Measurements from ENCODE around the gene PMVK.
"Not testable (repeated sequence)": the region's sequence is repeated elsewhere in the genome, so short reads cannot be mapped to it uniquely, and the experiment has no call there.

Gene PMVK

GRCh38 chr1:154936555-154937084 is at the start of gene PMVK:
TSS of gene PMVK (minus strand) at chr1:154936719. CDS start at chr1:154936685, 34 bp downstream.
- no peaks in the 10 kb centered on the region for H3K9me3 Mint-ChIP-seq
- H3K36me3 Mint-ChIP-seq (ENCODE audit: low read depth) = no peaks in the 10 kb centered on the region
- no peaks in the 10 kb centered on the region for H3K27me3 Mint-ChIP-seq
- peaks cover 56% of the 10 kb centered on the region for H3K4me1 Mint-ChIP-seq (ENCODE audit: low read depth)
- H3K27ac Mint-ChIP-seq = peak within 1 kb of the TSS; percentile 99
- H3K4me3 Mint-ChIP-seq = peak within 1 kb of the TSS; percentile 95

GRCh38 chr1:154983776-154984466 is 47.4 kb upstream of the PMVK start:
- Mint-ChIP-seq H3K36me3 (ENCODE audit: low read depth) (peaks cover 30% of the 10 kb centered on the region), H3K4me1 (ENCODE audit: low read depth) (peaks cover 14% of the 10 kb centered on the region), H3K4me3 (no peak overlapping the region), H3K9me3 (no peaks in the 10 kb centered on the region), H3K27me3 (no peaks in the 10 kb centered on the region), H3K27ac (no peak overlapping the region)

GRCh38 chr1:154982897-154983648 is 46.6 kb upstream of the PMVK start, which contains the start of gene FLAD1:
TSS of gene FLAD1 (plus strand) at chr1:154983344. CDS start at chr1:154983695, 351 bp downstream.
- Mint-ChIP-seq H3K27ac (no peak within 1 kb of the TSS), H3K9me3 (no peaks in the 10 kb centered on the region), H3K4me3 (no peak within 1 kb of the TSS), H3K36me3 (ENCODE audit: low read depth) (peaks cover 29% of the 10 kb centered on the region), H3K27me3 (no peaks in the 10 kb centered on the region), H3K4me1 (ENCODE audit: low read depth) (peaks cover 14% of the 10 kb centered on the region)

GRCh38 chr1:154982341-154982740 is 45.8 kb upstream of the PMVK start:
- peaks cover 20% of the 10 kb centered on the region for H3K4me1 Mint-ChIP-seq (ENCODE audit: low read depth)
- H3K9me3 Mint-ChIP-seq = no peaks in the 10 kb centered on the region
- no peak overlapping the region for H3K4me3 Mint-ChIP-seq
- H3K36me3 Mint-ChIP-seq (ENCODE audit: low read depth) = peaks cover 30% of the 10 kb centered on the region
- H3K27me3 Mint-ChIP-seq = no peaks in the 10 kb centered on the region
- no peak overlapping the region for H3K27ac Mint-ChIP-seq

- Mint-ChIP-seq H3K27ac (peak overlapping the region; percentile 24), H3K4me1 (ENCODE audit: low read depth) (peaks cover 7% of the 10 kb centered on the region), H3K9me3 (no peaks in the 10 kb centered on the region), H3K4me3 (no peak overlapping the region), H3K36me3 (ENCODE audit: low read depth) (peaks cover 26% of the 10 kb centered on the region), H3K27me3 (no peaks in the 10 kb centered on the region)
Observed at GRCh38 chr1:154978360-154978759, 41.8 kb upstream of the PMVK start.

- H3K9me3 Mint-ChIP-seq, H3K4me3 Mint-ChIP-seq, H3K27ac Mint-ChIP-seq, H3K27me3 Mint-ChIP-seq: not testable (repeated sequence)
- H3K36me3 Mint-ChIP-seq (ENCODE audit: low read depth) = peaks cover 26% of the 10 kb centered on the region
- H3K4me1 Mint-ChIP-seq (ENCODE audit: low read depth) = peaks cover 11% of the 10 kb centered on the region
Observed at GRCh38 chr1:154977762-154978161, 41.2 kb upstream of the PMVK start.

GRCh38 chr1:154975409-154976059 is 39.0 kb upstream of the PMVK start:
- Mint-ChIP-seq H3K4me1 (ENCODE audit: low read depth) (peaks cover 32% of the 10 kb centered on the region), H3K36me3 (ENCODE audit: low read depth) (peaks cover 29% of the 10 kb centered on the region), H3K4me3 (no peak overlapping the region), H3K9me3 (no peaks in the 10 kb centered on the region), H3K27me3 (no peaks in the 10 kb centered on the region), H3K27ac (no peak overlapping the region)

GRCh38 chr1:154974808-154975408 is 38.4 kb upstream of the PMVK start:
- H3K9me3 Mint-ChIP-seq = no peaks in the 10 kb centered on the region
- no peak overlapping the region for H3K27ac Mint-ChIP-seq
- H3K4me3 Mint-ChIP-seq = no peak overlapping the region
- H3K36me3 Mint-ChIP-seq (ENCODE audit: low read depth) = peaks cover 29% of the 10 kb centered on the region
- no peaks in the 10 kb centered on the region for H3K27me3 Mint-ChIP-seq
- H3K4me1 Mint-ChIP-seq (ENCODE audit: low read depth) = peaks cover 32% of the 10 kb centered on the region

GRCh38 chr1:154974102-154974807 is 37.7 kb upstream of the PMVK start, which contains the start of gene CKS1B:
TSS of gene CKS1B (plus strand) at chr1:154974681. CDS start at chr1:154974746, 65 bp downstream.
- Mint-ChIP-seq H3K9me3 (no peaks in the 10 kb centered on the region), H3K36me3 (ENCODE audit: low read depth) (peaks cover 28% of the 10 kb centered on the region), H3K27ac (no peak within 1 kb of the TSS), H3K4me1 (ENCODE audit: low read depth) (peaks cover 37% of the 10 kb centered on the region), H3K27me3 (no peaks in the 10 kb centered on the region), H3K4me3 (no peak within 1 kb of the TSS)

- Mint-ChIP-seq H3K9me3 (no peaks in the 10 kb centered on the region), H3K4me1 (ENCODE audit: low read depth) (peaks cover 37% of the 10 kb centered on the region), H3K27ac (peak overlapping the region; percentile 59), H3K4me3 (no peak overlapping the region), H3K27me3 (no peaks in the 10 kb centered on the region), H3K36me3 (ENCODE audit: low read depth) (peaks cover 22% of the 10 kb centered on the region)
Observed at GRCh38 chr1:154973344-154974101, 37.0 kb upstream of the PMVK start.

GRCh38 chr1:154972517-154973343 is 36.2 kb upstream of the PMVK start:
- H3K4me1 Mint-ChIP-seq (ENCODE audit: low read depth) = peaks cover 35% of the 10 kb centered on the region
- peaks cover 20% of the 10 kb centered on the region for H3K36me3 Mint-ChIP-seq (ENCODE audit: low read depth)
- no peak overlapping the region for H3K4me3 Mint-ChIP-seq
- no peaks in the 10 kb centered on the region for H3K9me3 Mint-ChIP-seq
- H3K27ac Mint-ChIP-seq = peak overlapping the region; percentile 59
- H3K27me3 Mint-ChIP-seq = no peaks in the 10 kb centered on the region

GRCh38 chr1:154972213-154972516 is 35.6 kb upstream of the PMVK start:
- Mint-ChIP-seq H3K4me3 (no peak overlapping the region), H3K9me3 (no peaks in the 10 kb centered on the region), H3K4me1 (ENCODE audit: low read depth) (peaks cover 31% of the 10 kb centered on the region), H3K27ac (peak overlapping the region; percentile 59), H3K27me3 (no peaks in the 10 kb centered on the region), H3K36me3 (ENCODE audit: low read depth) (peaks cover 18% of the 10 kb centered on the region)

All from stimulated activated naive CD8-positive, alpha-beta T cell treated with anti-CD3 and anti-CD28 coated beads, Interleukin-15, Interleukin-2, amounts not matched to agents 100 ng/mL and 50 ng/mL, for 24 hours (primary cell).